ENCODE results near the gene GASK1A. TPM values are rescaled to one million over a fixed set of nuclear protein-coding genes. Genes with fewer than 3 reads are reported as not detected.

The GASK1A gene
- total RNA-seq, 2 experiments from 2014 or later: not detected

DNA sequence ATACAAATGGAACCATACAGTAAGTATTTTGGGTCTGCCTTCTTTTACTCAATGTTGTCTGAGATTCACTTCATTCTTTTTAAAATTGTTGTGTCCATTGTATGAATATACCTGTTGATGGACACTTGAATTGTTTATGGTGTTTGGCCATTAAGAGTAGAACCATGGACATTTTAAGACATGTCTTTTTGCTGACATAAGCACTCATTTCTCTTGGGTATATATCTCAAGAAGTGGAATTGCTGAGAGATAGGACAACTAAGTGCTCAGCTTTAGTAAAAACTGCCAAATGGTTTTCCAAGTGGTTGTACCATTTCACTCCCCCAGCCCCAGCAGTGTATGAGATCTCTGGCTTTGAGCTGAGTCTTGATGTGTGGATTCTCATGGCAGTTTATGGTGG lies 98.6 kb downstream of the GASK1A start:
- intact Hi-C loops (cut with micrococcal nuclease): loop anchor here (10.0 kb wide), 1 partner anchor 113 kb away; no protein-coding TSS in a partner anchor
- Mint-ChIP-seq H3K9me3 (peaks cover 9% of the 10 kb centered on the region), H3K36me3 (peaks cover 29% of the 10 kb centered on the region), H3K4me1 (ENCODE audit: low read depth) (peaks cover 3% of the 10 kb centered on the region), H3K27ac (no peak overlapping the region), H3K4me3 (no peak overlapping the region), H3K27me3 (no peaks in the 10 kb centered on the region)
- no peak for DNase-seq
- CTCF ChIA-PET: no interaction called here
- POLR2A ChIA-PET: no interaction called here

- intact Hi-C loops (cut with micrococcal nuclease): loop anchor here (10.0 kb wide), 1 partner anchor 115 kb away; no protein-coding TSS in a partner anchor
- no peak for DNase-seq
- ChIA-PET CTCF (no interaction called here), POLR2A (no interaction called here)
- Mint-ChIP-seq H3K36me3 (peaks cover 41% of the 10 kb centered on the region), H3K9me3 (peaks cover 17% of the 10 kb centered on the region), H3K4me1 (ENCODE audit: low read depth) (no peaks in the 10 kb centered on the region), H3K27me3 (no peaks in the 10 kb centered on the region), H3K4me3 (no peak overlapping the region), H3K27ac (no peak overlapping the region)
These were observed 100.6 kb downstream of the GASK1A start for GRCh38 chr3:43079536-43080332.

GRCh38 chr3:43080726-43081568 lies 101.8 kb downstream of the GASK1A start:
- intact Hi-C loops (cut with micrococcal nuclease): no loop called here
- H3K9me3 Mint-ChIP-seq: peaks cover 17% of the 10 kb centered on the region
- H3K4me1 Mint-ChIP-seq (ENCODE audit: low read depth): no peaks in the 10 kb centered on the region
- no peak overlapping the region for H3K27ac Mint-ChIP-seq
- H3K27me3 Mint-ChIP-seq: no peaks in the 10 kb centered on the region
- CTCF ChIA-PET: no interaction called here
- POLR2A ChIA-PET: no interaction called here
- H3K4me3 Mint-ChIP-seq: no peak overlapping the region
- H3K36me3 Mint-ChIP-seq: peaks cover 44% of the 10 kb centered on the region
- DNase-seq: no peak

DNA sequence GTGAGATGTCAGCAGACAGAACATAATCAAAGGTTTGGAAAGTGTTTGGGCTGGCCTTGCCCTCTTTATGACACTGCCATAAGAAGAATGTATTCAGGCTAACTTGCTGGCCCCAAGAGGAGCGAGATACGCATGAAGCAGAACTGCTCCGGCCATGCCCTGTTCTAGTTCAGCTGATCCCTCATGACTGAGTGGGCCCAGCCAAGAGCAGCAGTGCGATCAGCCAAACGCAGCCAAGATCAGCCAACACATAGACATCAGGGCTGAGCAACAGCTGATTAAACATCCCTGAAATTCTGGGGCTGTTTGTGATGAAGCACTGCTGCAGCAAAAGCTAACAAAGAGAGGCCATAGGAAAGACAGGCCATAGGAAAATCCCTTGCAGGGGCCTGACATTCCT lies 102.7 kb downstream of the GASK1A start:
- Mint-ChIP-seq H3K27ac (no peak overlapping the region), H3K27me3 (no peaks in the 10 kb centered on the region), H3K9me3 (peaks cover 17% of the 10 kb centered on the region), H3K4me1 (ENCODE audit: low read depth) (peaks cover 1% of the 10 kb centered on the region), H3K36me3 (peaks cover 44% of the 10 kb centered on the region), H3K4me3 (no peak overlapping the region)
- CTCF ChIA-PET: interaction anchor here (1.6 kb wide), 1 partner anchor 10 kb away, joined by 5 read pairs; no protein-coding TSS in a partner anchor
- POLR2A ChIA-PET: no interaction called here
- no peak for DNase-seq
- intact Hi-C loops (cut with micrococcal nuclease): no loop called here

- H3K4me3 Mint-ChIP-seq: no peak overlapping the region
- ChIA-PET POLR2A (no interaction called here), CTCF (interaction anchor here (1.6 kb wide), 1 partner anchor 11 kb away, joined by 5 read pairs; no protein-coding TSS in a partner anchor)
- H3K9me3 Mint-ChIP-seq: peaks cover 17% of the 10 kb centered on the region
- H3K27ac Mint-ChIP-seq: no peak overlapping the region
- H3K27me3 Mint-ChIP-seq: no peaks in the 10 kb centered on the region
- H3K4me1 Mint-ChIP-seq (ENCODE audit: low read depth): peaks cover 3% of the 10 kb centered on the region
- peaks cover 44% of the 10 kb centered on the region for H3K36me3 Mint-ChIP-seq
- intact Hi-C loops (cut with micrococcal nuclease): no loop called here
- no peak for DNase-seq
These were observed 103.3 kb downstream of the GASK1A start for GRCh38 chr3:43082457-43082856.

GRCh38 chr3:43086460-43087165 lies 107.5 kb downstream of the GASK1A start:
- Mint-ChIP-seq H3K9me3 (peaks cover 16% of the 10 kb centered on the region), H3K4me1 (ENCODE audit: low read depth) (peaks cover 3% of the 10 kb centered on the region), H3K4me3 (no peak overlapping the region), H3K27me3 (no peaks in the 10 kb centered on the region), H3K27ac (no peak overlapping the region), H3K36me3 (peaks cover 22% of the 10 kb centered on the region)
- POLR2A ChIA-PET: no interaction called here
- DNase-seq: no peak
- intact Hi-C loops (cut with micrococcal nuclease): no loop called here
- CTCF ChIA-PET: interaction anchor here (1.5 to 3.4 kb wide), 3 partner anchors 13 to 125 kb away, joined by 3 to 21 read pairs (median 5); no protein-coding TSS in a partner anchor

- Mint-ChIP-seq H3K36me3 (peaks cover 19% of the 10 kb centered on the region), H3K4me3 (no peak overlapping the region), H3K9me3 (peaks cover 11% of the 10 kb centered on the region), H3K4me1 (ENCODE audit: low read depth) (peaks cover 3% of the 10 kb centered on the region), H3K27ac (no peak overlapping the region), H3K27me3 (no peaks in the 10 kb centered on the region)
- POLR2A ChIA-PET: no interaction called here
- CTCF ChIA-PET: interaction anchor here (0.6 to 3.4 kb wide), 3 partner anchors 12 to 289 kb away, joined by 3 to 21 read pairs (median 3); no protein-coding TSS in a partner anchor
- intact Hi-C loops (cut with micrococcal nuclease): no loop called here
- DNase-seq: no peak
These were observed 108.2 kb downstream of the GASK1A start for GRCh38 chr3:43087249-43087776.

DNA sequence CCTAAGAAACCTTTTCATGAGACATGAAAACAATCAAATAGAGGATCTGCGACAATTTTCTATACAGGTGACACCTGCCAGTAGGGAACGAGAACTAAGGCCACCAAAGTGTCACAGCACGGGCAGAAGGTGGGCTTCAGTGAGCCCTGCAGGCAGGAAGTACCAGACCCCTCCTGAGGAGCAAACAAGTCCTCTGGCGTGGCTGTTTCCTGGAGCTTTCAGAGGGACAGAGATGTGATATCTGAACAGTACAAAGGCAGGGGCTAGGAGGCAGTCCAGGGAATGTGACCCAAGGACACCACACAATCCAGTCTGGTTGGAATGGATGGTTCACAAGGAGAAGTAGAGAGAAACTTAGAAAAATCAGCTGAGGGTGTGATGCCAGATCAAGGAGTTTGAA lies 110.0 kb downstream of the GASK1A start:
- POLR2A ChIA-PET: interaction anchor here (1.3 kb wide), 1 partner anchor 14 kb away, joined by 3 read pairs; no protein-coding TSS in a partner anchor
- intact Hi-C loops (cut with micrococcal nuclease): no loop called here
- Mint-ChIP-seq H3K27ac (no peak overlapping the region), H3K4me3 (no peak overlapping the region), H3K9me3 (no peaks in the 10 kb centered on the region), H3K36me3 (peaks cover 4% of the 10 kb centered on the region), H3K4me1 (ENCODE audit: low read depth) (peaks cover 3% of the 10 kb centered on the region), H3K27me3 (no peaks in the 10 kb centered on the region)
- CTCF ChIA-PET: interaction anchor here (0.9 kb wide), 1 partner anchor 17 kb away, joined by 3 read pairs; no protein-coding TSS in a partner anchor
- DNase-seq: no peak

DNA sequence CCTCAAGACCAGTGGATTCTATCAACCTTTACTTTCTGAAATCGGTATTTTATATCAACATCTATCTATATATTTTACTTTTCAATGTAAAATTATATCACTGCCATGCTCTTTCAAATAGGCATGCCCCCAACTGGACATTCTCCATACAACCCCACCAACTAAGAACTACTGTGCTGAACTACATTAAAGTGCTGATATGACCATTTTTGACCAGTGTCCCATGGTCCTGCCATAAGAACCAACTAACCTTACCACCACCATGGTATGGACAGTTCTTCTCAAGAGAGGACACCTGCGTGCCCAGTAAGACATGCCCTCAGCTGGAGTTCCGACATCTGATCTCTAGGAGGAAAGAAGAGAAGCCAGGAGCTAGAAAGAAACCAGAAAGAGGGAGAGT lies 111.1 kb downstream of the GASK1A start:
- POLR2A ChIA-PET: interaction anchor here (1.3 kb wide), 1 partner anchor 13 kb away, joined by 3 read pairs; no protein-coding TSS in a partner anchor
- intact Hi-C loops (cut with micrococcal nuclease): no loop called here
- Mint-ChIP-seq H3K27ac (no peak overlapping the region), H3K27me3 (no peaks in the 10 kb centered on the region), H3K9me3 (no peaks in the 10 kb centered on the region), H3K4me1 (ENCODE audit: low read depth) (peaks cover 3% of the 10 kb centered on the region), H3K4me3 (no peak overlapping the region), H3K36me3 (no peaks in the 10 kb centered on the region)
- DNase-seq: no peak
- CTCF ChIA-PET: interaction anchor here (0.6 to 0.9 kb wide), 2 partner anchors 19 to 51 kb away, joined by 3 to 4 read pairs; no protein-coding TSS in a partner anchor

DNA sequence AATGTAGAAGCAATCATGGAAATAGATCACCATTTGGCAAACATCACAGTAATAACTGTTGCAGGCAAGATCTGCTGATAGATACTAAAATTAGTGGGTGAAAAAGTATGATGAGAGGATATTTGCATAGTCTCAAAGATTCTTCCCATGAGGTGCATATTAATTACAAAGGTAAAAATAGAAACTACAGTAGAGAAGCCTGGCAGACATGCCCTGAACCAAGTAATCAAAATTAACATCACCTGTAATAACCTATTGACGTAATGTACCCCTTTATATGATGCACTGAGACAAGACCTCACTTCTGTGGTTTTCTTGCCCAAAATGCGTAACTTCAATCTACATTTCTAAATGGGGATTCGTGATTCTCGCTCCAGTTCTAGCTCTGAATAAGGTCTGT lies 112.4 kb downstream of the GASK1A start:
- ChIA-PET POLR2A (no interaction called here), CTCF (no interaction called here)
- intact Hi-C loops (cut with micrococcal nuclease): no loop called here
- no peak for DNase-seq
- H3K4me3 Mint-ChIP-seq: no peak overlapping the region
- no peaks in the 10 kb centered on the region for H3K27me3 Mint-ChIP-seq
- H3K9me3 Mint-ChIP-seq: no peaks in the 10 kb centered on the region
- H3K4me1 Mint-ChIP-seq (ENCODE audit: low read depth): peaks cover 3% of the 10 kb centered on the region
- H3K36me3 Mint-ChIP-seq: no peaks in the 10 kb centered on the region
- H3K27ac Mint-ChIP-seq: no peak overlapping the region

GRCh38 chr3:43093006-43093405 lies 113.9 kb downstream of the GASK1A start:
- Mint-ChIP-seq H3K27me3 (no peaks in the 10 kb centered on the region), H3K4me1 (ENCODE audit: low read depth) (no peaks in the 10 kb centered on the region), H3K4me3 (no peak overlapping the region), H3K27ac (no peak overlapping the region), H3K9me3 (no peaks in the 10 kb centered on the region), H3K36me3 (no peaks in the 10 kb centered on the region)
- DNase-seq: no peak
- ChIA-PET POLR2A (no interaction called here), CTCF (no interaction called here)
- intact Hi-C loops (cut with micrococcal nuclease): no loop called here
